ENCODE data around the gene NFIB. TPM values are rescaled to one million over a fixed set of nuclear protein-coding genes. Genes with fewer than 3 reads are reported as not detected.

The NFIB gene
- total and polyA plus RNA-seq, 8 donors, result 88.8 to 144 (median 127) TPM

DNA sequence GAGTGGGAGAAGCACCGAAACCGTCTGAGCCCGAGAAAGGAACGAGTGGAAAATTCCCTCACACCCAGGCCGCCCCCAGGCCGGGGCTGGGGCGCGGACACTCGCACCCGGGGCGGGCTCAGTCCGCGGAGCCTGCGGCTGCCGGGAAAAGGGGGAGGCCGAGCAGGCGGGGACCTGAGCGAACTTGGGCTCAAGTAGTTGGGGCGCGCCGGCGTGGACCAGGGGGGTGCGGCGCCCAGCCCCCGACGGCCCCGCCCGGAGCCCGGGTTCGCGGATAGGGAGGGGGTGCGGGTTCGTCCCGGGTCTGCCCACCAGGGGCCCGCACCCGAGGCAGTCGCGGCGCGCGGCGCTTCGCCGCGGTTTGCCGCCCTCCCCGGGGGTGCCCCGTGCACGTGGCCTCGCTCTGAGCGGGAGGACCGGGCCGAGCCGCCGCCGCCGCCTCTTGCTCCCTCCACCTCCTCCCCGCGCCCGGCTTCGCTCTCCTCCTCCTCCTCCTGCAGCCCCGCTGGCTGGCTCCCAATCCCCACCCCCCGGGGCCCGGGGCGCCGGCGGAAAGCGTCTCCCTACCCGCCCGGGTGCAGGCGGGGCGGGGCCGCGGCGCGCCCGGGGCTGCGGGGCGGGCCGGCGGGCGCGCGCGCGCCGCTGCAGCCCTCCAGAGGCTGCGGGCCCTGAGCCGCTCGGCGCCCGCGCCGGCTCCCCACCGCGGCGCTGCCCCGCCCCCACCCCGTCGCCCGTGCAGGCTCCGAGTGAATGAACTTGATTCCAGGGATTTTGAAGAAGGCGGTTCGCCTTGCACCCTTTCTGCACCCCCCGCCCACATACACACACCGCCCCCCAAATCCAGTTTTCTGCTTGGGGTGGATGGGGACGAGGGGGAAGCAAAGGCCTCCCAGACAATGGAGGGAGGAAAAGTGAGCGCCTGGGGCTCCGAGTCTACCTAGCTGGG is 1.3 kb upstream of the NFIB start:
- H3K36me3 ChIP-seq, result no peaks in the 10 kb centered on the region

DNA sequence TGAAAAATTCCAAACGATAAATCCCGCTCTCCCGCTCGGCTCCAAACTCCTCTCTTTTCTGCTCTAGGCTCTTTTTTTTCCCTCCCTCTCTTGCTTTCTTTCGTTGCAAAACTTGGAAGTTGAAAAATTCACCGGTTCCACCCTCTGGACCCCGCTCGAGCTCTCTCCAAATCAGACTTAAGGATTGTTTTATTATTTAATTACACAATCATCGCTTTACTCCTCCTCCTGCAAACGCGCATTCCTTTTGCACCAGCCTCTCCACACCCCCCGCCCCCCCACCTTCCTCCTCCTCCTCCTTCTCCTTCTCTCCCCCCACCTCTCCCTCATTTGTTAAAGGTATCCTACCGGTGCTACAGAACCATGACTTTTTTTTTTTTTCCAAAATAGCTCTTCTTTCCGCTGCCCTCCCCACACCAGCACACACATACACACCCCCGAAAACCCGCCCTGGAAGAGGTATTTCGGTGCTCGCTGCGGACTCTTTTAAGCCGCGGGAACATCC is 535 bp upstream of the NFIB start:
- Histone ChIP-seq H3K27me3 (peaks cover 0 to 72% of the 10 kb centered on the region in 2 donors), H3K4me3 (peak overlapping the region; percentile 57 to 64), H3K4me1 (peaks cover 9 to 39% of the 10 kb centered on the region in 2 donors), H3K27ac (peak overlapping the region; percentile 92 to 96), H3K9me3 (no peaks in the 10 kb centered on the region), H3K36me3 (no peaks in the 10 kb centered on the region)
- intact Hi-C loops (cut with DNase I), result no loop called here
- DNase-seq (peak; percentile 51 to 94 (median 78)), ATAC-seq (peak; percentile 63)
- no peak for TF ChIP-seq CTCF (IDR thresholded peaks at IDR 0.05)

More for the DNA sequence above, 1.3 kb upstream of the NFIB start:
- intact Hi-C loops (cut with DNase I), result no loop called here
- peak; percentile 67 for ATAC-seq
- peak; percentile 92 to 97 (median 94) for DNase-seq
- no peaks in the 10 kb centered on the region for H3K9me3 ChIP-seq
- H3K4me1 ChIP-seq, result peaks cover 14 to 43% of the 10 kb centered on the region in 2 donors
- no peak for TF ChIP-seq CTCF (IDR thresholded peaks at IDR 0.05)
- peak overlapping the region; percentile 57 to 64 for H3K4me3 ChIP-seq
- H3K27me3 ChIP-seq, result peaks cover 0 to 73% of the 10 kb centered on the region in 2 donors
- peak overlapping the region; percentile 93 to 96 for H3K27ac ChIP-seq

DNA sequence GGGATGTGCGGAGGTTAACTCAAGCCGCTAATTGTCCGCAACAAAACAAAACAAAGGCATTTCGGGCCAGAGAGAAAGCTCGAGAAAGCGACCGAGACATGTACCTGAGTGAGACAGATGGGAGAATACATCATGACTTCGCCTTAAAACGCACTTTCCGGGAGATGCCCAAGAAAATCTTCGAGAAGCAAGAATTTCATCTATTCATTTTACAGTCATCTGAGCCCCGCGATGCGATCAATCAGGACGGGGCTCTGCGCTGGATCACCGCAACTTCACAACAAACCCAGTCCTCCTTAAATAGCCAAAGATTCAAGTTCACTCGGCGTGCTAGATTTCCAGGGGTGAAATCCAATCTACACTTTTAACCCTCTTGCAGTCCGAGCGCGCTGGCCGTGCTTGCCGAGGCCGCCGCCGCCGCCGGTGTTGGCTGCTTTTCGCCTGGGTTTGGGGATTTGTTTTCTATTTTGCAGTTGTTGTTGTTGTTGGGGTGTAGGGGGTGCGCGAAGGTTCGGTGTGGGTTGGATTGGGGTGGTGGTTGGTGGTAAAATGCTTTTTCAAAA is 482 bp downstream of the NFIB start:
- peaks cover 0 to 72% of the 10 kb centered on the region in 2 donors for H3K27me3 ChIP-seq
- intact Hi-C loops (cut with DNase I), result no loop called here
- H3K27ac ChIP-seq, result peak overlapping the region; percentile 92 to 96
- H3K4me3 ChIP-seq, result peak overlapping the region; percentile 57 to 64
- peaks cover 5 to 32% of the 10 kb centered on the region in 2 donors for H3K4me1 ChIP-seq
- peak in 1 of 4 donors; percentile 66 for DNase-seq
- ATAC-seq, result no peak
- no peaks in the 10 kb centered on the region for H3K9me3 ChIP-seq
- TF ChIP-seq CTCF (IDR thresholded peaks at IDR 0.05), result no peak
- H3K36me3 ChIP-seq, result no peaks in the 10 kb centered on the region

- Histone ChIP-seq H3K27ac (peak overlapping the region; percentile 92 to 96), H3K9me3 (no peaks in the 10 kb centered on the region), H3K36me3 (no peaks in the 10 kb centered on the region), H3K27me3 (peaks cover 0 to 71% of the 10 kb centered on the region in 2 donors), H3K4me3 (peak overlapping the region; percentile 57 to 64), H3K4me1 (peaks cover 5 to 27% of the 10 kb centered on the region in 2 donors)
- ATAC-seq, result peak; percentile 22
- intact Hi-C loops (cut with DNase I), result no loop called here
- no peak for TF ChIP-seq CTCF (IDR thresholded peaks at IDR 0.05)
- peak in 1 of 4 donors; percentile 79 for DNase-seq
These were observed 1.1 kb downstream of the NFIB start for GRCh38 chr9:14312719-14313377.
